Stimulated activated CD8-positive, alpha-beta memory T cell treated with anti-CD3 and anti-CD28 coated beads, Interleukin-4, amount 100 ng/mL, for 24 hours (primary cell): ENCODE data around the gene APOL1.

ENCODE experiments used
- DNase-seq: peaks from one replicate; pipeline ENCODE4 v3.0.0-alpha.2; 2020; ENCODE audit warnings: low read depth

Gene APOL1

GRCh38 chr22:36315325-36315724 lies 62.4 kb downstream of the APOL1 start:
- DNase-seq, result no peak

DNA sequence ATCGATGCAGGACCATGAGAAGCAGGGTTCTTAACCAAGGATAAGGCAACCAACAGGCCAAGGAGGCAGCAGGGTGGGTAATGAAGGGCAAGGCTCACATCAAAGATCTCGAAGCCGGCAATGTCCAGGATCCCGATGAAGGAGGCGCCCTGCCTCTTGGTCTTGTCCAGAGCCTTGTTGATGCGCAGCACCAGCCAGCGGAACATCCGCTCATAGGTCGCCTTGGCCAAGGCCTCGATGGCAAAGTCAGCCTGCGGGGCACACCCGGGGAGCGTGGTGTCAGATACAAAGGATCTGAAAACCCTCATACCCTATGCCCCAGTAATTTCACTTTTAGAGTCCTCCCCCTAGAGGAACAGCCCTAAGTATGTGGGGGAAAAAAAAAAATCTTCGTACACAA lies 63.5 kb downstream of the APOL1 start:
- DNase-seq, result no peak
